WTC11 (cell line): ENCODE results near the gene PPP2R2C.

Source experiments
- FOXK1 ChIP-seq: sonication (generic); formaldehyde crosslinking; IDR thresholded peaks from 2 replicates; pipeline ENCODE4 v1.8.0; 2022; ENCODE audit warnings: mild to moderate bottlenecking, moderate library complexity, missing genetic modification reagents
- IRF2 ChIP-seq: sonication (generic); formaldehyde crosslinking; IDR thresholded peaks from 2 replicates; pipeline ENCODE4 v1.8.0; 2022; ENCODE audit warnings: low read depth, missing genetic modification reagents, borderline replicate concordance
- NFYB ChIP-seq: sonication (generic); formaldehyde crosslinking; conservative IDR thresholded peaks from 2 replicates; pipeline ENCODE4 v1.8.0; 2022; ENCODE audit warnings: low read depth, missing genetic modification reagents
- NR3C1 ChIP-seq: sonication (generic); formaldehyde crosslinking; conservative IDR thresholded peaks from 2 replicates; pipeline ENCODE4 v1.8.1; 2023; ENCODE audit warnings: low read depth, mild to moderate bottlenecking, missing genetic modification reagents
- SMAD3 ChIP-seq: sonication (generic); formaldehyde crosslinking; IDR thresholded peaks from 2 replicates; pipeline ENCODE4 v1.8.0; 2022; ENCODE audit warnings: missing genetic modification reagents, mild to moderate bottlenecking, borderline replicate concordance
- ZNF219 ChIP-seq: sonication (generic); formaldehyde crosslinking; IDR thresholded peaks from 2 replicates; pipeline ENCODE4 v1.8.0; 2023; ENCODE audit warnings: missing genetic modification reagents, mild to moderate bottlenecking, borderline replicate concordance
- TF ChIP-seq, protein P1 (sequence below): sonication (generic); formaldehyde crosslinking; IDR thresholded peaks from 2 replicates; pipeline ENCODE4 v1.8.0; 2022; ENCODE audit warnings: mild to moderate bottlenecking, missing genetic modification reagents
- TF ChIP-seq, protein P2 (sequence below): fragments of 200-600 bp; IDR thresholded peaks from 2 replicates; pipeline ENCODE4 v1.8.0; 2022; ENCODE audit warnings: antibody characterized with exemption
- TF ChIP-seq, protein P3 (sequence below): sonication (generic); formaldehyde crosslinking; IDR thresholded peaks from 2 replicates; pipeline ENCODE4 v1.8.0; 2023; ENCODE audit warnings: missing genetic modification reagents
- TF ChIP-seq, protein P4 (sequence below): sonication (generic); formaldehyde crosslinking; IDR thresholded peaks from 2 replicates; pipeline ENCODE4 v1.8.1; 2022; ENCODE audit warnings: low read depth, missing genetic modification reagents, borderline replicate concordance
- TF ChIP-seq, protein P5 (sequence below): sonication (generic); formaldehyde crosslinking; IDR thresholded peaks from 2 replicates; pipeline ENCODE4 v1.8.1; 2022; ENCODE audit warnings: low read depth, mild to moderate bottlenecking, moderate library complexity, missing genetic modification reagents, borderline replicate concordance

DNA sequence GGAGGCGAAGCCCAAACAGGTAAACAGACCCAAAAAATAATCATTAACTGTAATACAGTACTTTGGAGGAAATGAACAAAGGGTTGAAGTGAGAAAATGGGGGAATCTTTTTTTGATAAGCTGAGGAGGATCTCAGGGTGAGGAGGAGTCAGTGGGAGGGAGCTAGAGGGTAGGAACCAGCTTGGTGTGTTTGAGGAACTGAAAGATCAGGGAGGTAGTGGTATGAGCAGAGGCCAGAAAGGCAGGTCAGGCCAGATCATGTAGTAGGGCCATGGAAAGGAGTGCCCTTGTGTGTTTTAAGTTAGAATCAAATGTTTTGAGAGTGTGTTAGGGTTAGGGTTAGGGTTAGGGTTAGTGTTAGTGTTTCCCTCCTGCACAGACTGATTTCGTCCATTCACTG lies 48.8 kb downstream of the PPP2R2C start:
- no peak for TF ChIP-seq NFYB (CRISPR knock-in tag)
- TF ChIP-seq, protein P1, sequence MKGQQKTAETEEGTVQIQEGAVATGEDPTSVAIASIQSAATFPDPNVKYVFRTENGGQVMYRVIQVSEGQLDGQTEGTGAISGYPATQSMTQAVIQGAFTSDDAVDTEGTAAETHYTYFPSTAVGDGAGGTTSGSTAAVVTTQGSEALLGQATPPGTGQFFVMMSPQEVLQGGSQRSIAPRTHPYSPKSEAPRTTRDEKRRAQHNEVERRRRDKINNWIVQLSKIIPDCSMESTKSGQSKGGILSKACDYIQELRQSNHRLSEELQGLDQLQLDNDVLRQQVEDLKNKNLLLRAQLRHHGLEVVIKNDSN, result no peak
- no peak for TF ChIP-seq NR3C1 (CRISPR knock-in tag)
- no peak for TF ChIP-seq IRF2 (CRISPR knock-in tag)
- TF ChIP-seq, protein P2, sequence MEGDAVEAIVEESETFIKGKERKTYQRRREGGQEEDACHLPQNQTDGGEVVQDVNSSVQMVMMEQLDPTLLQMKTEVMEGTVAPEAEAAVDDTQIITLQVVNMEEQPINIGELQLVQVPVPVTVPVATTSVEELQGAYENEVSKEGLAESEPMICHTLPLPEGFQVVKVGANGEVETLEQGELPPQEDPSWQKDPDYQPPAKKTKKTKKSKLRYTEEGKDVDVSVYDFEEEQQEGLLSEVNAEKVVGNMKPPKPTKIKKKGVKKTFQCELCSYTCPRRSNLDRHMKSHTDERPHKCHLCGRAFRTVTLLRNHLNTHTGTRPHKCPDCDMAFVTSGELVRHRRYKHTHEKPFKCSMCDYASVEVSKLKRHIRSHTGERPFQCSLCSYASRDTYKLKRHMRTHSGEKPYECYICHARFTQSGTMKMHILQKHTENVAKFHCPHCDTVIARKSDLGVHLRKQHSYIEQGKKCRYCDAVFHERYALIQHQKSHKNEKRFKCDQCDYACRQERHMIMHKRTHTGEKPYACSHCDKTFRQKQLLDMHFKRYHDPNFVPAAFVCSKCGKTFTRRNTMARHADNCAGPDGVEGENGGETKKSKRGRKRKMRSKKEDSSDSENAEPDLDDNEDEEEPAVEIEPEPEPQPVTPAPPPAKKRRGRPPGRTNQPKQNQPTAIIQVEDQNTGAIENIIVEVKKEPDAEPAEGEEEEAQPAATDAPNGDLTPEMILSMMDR, result no peak
- TF ChIP-seq, protein P3, sequence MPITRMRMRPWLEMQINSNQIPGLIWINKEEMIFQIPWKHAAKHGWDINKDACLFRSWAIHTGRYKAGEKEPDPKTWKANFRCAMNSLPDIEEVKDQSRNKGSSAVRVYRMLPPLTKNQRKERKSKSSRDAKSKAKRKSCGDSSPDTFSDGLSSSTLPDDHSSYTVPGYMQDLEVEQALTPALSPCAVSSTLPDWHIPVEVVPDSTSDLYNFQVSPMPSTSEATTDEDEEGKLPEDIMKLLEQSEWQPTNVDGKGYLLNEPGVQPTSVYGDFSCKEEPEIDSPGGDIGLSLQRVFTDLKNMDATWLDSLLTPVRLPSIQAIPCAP (CRISPR knock-in tag), result no peak
- no peak for TF ChIP-seq SMAD3 (CRISPR knock-in tag)
- no peak for TF ChIP-seq FOXK1
- TF ChIP-seq, protein P4, sequence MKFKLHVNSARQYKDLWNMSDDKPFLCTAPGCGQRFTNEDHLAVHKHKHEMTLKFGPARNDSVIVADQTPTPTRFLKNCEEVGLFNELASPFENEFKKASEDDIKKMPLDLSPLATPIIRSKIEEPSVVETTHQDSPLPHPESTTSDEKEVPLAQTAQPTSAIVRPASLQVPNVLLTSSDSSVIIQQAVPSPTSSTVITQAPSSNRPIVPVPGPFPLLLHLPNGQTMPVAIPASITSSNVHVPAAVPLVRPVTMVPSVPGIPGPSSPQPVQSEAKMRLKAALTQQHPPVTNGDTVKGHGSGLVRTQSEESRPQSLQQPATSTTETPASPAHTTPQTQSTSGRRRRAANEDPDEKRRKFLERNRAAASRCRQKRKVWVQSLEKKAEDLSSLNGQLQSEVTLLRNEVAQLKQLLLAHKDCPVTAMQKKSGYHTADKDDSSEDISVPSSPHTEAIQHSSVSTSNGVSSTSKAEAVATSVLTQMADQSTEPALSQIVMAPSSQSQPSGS, result no peak
- no peak for TF ChIP-seq ZNF219
- TF ChIP-seq, protein P5, sequence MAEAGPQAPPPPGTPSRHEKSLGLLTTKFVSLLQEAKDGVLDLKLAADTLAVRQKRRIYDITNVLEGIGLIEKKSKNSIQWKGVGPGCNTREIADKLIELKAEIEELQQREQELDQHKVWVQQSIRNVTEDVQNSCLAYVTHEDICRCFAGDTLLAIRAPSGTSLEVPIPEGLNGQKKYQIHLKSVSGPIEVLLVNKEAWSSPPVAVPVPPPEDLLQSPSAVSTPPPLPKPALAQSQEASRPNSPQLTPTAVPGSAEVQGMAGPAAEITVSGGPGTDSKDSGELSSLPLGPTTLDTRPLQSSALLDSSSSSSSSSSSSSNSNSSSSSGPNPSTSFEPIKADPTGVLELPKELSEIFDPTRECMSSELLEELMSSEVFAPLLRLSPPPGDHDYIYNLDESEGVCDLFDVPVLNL, result no peak
